GM18499 (cell line): ENCODE measurements around the gene SERBP1.
"Not testable (repeated sequence)": the region's sequence is repeated elsewhere in the genome, so short reads cannot be mapped to it uniquely, and the experiment has no call there.

ENCODE experiments used
- ATAC-seq: cut with Tn5 transposase; IDR thresholded peaks from one replicate; pipeline ENCODE4 v1.9.1; 2021; ENCODE audit warnings: moderate number of reproducible peaks; ENCODE audit not compliant: insufficient read depth, unreplicated experiment

SERBP1 gene

DNA sequence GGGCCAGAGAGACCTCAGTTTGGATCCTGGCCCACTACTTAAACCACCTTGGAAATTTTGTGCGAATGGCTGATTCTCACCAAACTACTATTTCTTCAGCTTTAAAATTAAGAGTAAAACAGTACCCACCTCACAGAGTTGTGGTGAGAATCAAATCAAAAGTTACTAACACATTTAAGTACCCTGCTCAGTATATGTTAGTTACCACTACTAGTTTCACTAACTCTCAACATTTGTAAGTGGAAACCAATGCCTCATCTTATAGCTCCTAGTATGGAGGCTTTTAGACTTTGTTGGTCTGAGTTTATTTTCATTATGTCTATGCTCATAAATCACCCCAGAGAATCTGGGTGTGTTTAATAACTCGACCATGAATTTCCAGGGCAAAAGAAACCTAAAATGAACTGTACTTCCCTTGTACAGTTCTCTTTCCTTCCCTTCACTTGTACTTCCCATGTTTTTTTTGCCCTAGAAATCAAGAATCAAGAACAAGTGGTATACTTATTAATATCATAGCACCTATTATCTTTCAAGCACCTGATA is 11.6 kb upstream of the SERBP1 start:
- ATAC-seq: no peak

DNA sequence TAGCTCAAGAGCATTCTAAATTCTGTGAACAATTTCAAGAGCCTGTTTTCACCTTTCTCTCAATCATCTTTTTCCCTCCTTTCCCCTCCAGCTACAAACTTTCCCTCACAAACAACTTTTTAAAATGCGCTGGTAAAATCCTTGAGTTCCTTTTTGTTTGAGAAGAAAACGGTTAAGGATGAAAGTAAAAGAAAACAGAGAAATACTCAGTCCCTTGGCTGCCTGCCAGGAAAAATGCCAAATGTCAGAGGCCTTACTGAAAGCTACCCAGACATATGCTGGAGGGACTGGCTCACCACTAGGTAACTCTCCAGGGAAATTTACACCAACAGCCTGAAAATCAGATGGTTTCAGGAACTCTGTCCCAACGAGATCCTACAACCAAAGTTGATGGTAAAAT is 11.0 kb upstream of the SERBP1 start:
- no peak for ATAC-seq

DNA sequence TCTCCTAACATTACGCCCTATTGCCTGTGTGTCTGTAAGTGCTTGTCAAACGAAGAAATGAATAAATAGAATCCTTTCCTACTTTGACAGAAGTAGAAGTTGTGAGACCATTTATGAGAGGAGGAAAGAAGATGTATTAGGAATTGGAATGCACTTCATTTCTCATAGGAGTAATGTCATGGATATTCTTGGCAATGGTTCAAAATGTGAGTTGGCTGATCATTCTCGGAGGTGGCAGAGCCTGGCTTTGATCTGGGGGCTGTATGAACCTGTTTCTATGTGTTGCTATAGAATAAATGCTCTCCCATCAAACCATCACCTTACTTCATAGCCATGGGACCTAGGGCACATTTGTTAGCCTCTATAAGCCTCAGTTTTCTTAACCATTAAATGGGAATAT is 10.1 kb upstream of the SERBP1 start:
- ATAC-seq: no peak

DNA sequence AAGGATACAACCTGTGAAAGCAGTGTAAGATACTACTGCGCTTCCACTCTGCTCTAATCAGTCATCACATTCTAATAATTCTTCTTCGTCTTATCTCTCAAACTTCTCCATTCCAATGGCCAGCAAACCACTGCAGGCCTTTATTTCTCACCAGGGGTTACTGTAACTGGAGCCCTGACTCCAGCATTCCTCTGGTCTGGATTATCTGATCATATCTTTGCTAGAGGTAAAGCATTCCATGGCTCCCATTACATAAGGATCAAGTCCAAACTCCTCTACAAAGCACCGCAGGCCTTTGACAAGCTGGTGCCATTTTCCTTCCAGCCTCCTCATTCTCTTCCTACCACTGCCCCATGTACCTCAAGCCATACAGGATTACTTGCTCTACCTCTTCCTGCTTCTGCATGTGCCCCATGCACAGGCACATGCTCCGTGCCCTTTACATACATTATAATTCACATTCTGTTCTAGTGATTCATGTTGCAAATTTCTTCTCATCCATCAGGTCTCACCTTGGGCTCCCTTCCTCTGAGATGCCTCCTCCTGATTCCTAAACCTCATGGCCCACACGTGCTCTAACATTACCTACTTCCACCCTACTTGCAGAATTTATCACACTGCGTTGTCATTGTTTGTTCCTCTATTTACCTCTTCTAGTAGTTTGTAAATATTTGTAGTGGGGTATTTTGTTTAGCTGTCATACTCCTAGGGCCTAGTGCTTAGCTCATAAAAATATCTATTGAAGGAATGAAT is 9.3 kb upstream of the SERBP1 start:
- ATAC-seq: no peak

DNA sequence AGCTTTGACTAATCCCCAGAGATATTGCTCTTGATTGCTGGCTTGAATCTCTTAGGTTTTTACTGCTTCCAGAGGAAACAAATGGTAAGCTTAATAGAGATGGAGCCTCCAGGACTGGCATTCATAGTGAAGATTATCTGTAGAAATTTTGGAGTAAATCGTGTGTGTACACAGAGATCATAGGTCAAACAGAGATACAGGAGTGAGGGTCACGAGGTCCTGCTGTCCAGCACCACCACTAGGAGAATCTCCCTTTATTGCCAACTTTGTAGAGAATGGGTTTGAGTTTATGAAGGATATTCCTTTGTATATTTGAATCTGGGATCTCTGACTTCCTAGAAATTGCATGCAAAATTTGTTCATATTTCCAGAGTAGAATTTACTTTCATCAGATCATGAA is 7.8 kb upstream of the SERBP1 start:
- no peak for ATAC-seq

DNA sequence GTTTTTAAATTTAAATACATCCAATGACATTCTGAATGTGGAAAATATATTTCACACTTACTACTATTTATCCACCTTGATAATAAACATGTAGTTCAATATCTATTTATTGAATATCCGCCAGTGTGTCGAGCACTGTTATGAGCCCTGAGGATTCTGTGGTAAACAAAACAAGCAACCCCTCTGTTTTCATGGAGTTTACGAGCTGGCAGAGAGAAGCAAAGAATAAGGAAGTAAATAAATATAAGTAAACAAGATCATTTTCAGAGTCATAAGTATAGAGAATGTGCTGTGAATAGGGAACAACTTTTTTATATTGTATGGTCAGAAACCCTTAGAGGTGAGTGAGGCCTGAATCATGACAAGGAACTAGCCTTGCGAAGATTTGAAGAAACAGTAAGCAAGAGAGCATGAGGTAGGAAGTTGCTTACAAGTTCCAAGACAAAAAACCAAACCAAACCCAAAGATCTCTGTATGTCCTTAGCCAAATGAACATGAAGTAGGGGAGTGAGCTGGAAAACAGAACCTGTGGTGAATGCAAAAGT is 6.4 kb upstream of the SERBP1 start:
- ATAC-seq: no peak

DNA sequence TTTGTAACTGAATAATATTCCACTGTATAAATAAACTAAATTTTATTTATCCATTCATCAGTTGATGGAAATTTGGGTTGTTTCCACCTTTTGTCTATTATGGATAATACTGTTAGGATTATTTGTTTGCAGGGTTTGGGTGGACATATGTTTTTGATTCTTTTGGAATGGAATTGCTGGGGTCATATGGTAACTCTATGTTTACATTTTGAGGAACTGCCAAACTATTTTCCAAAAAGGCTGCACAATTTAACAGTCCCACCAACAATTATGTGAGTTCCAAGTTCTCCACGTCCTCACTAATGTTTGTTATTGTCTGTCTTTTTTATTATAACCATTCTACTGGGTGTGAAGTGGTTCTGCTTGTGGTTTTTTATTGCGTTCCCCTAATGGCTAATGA is 4.3 kb upstream of the SERBP1 start:
- ATAC-seq: no peak

DNA sequence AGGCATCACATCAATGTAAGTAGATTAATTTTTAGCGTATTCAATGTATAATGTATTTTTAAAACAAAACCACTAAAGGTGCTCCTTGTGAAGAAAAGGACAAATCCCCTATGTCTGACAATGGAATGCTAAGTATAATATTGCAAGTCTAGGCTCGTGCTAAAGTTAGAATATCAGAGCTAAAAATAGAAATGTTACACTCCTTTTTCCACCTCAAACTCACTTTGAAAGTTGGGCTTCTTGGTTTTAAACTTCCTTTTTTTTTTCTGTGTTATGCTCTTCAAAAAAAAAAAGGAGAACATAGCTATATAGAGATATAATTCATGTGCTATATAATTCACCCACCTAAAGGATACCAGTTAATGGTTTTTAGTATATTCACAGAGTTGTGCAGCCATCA is 3.6 kb upstream of the SERBP1 start:
- no peak for ATAC-seq

DNA sequence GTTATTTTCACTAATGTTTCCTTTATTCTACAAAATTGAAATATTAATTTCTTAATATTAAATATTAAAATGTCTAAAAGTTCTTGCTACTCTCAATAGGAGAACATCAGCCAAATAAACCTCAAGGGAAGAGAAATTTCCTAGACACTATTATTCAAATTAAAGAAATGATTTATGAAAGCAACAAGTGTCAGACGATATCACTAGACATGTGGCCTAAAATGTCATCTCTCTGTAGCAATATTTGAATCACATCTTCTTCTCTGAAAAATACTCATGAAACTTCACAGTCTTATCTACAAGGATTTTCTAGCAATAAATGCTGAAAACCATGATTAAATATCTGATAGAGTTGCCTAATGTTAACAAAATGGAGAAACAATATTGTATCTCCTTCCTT is 2.5 kb upstream of the SERBP1 start:
- no peak for ATAC-seq

DNA sequence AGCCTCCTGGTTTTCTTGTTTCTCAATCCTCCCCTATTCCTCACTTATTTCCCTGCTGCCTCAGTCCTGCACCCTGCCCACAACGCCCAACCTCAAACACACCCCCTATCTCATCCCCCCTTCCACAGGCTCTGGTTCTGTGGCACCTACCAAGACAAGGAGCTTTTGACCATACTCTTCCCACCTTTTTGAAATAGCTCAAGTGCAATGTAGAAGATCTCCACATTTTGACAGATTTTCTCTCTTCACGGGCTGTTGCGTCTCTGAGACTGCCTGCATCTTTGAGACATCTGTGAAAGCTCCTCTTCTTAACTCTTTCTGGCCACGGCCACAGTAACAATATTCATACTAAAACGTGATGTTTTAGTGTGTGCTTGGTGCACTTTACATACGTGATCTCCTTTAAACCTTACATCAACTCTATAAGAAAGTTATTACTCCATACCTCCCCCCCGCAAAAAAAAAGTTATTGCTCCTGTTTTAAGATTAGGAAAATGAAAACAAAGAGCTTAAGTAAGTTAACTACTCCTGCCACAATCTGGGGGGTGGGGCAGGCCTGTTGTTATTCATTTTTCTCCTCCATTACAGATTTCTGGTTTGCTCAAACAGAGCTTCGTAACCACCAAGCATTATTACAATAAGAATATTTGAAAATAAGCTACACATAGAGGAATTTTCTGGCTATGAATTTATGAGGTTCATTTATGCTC is 1.8 kb upstream of the SERBP1 start:
- no peak for ATAC-seq

DNA sequence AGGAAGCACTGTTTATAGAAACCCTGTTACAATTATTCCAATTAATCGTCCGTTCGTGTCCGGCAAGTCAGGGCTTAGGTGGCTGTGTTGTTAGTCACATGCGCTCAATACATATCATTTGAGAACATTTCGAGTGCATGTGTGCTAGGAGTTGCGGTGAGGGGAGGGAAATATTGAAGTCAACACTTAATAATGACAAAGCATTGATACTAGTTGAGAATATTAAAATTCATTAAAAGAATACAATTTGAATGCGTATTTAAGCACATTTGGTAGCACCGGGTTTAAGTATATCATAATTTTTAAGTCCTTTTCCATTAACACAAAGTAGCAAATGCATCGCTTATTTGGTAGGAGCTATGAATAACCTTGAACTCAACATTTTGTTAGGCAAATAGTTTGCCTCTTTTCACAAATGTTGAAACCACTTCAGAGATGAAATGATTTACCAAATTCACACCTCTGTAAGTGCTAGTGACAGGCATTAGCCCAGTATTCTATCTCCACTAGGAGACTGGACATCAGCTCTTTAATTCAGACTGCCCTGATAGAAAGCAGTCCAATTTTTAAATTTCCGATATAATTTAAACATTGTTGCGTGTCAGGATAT is 1.1 kb upstream of the SERBP1 start:
- ATAC-seq: no peak

DNA sequence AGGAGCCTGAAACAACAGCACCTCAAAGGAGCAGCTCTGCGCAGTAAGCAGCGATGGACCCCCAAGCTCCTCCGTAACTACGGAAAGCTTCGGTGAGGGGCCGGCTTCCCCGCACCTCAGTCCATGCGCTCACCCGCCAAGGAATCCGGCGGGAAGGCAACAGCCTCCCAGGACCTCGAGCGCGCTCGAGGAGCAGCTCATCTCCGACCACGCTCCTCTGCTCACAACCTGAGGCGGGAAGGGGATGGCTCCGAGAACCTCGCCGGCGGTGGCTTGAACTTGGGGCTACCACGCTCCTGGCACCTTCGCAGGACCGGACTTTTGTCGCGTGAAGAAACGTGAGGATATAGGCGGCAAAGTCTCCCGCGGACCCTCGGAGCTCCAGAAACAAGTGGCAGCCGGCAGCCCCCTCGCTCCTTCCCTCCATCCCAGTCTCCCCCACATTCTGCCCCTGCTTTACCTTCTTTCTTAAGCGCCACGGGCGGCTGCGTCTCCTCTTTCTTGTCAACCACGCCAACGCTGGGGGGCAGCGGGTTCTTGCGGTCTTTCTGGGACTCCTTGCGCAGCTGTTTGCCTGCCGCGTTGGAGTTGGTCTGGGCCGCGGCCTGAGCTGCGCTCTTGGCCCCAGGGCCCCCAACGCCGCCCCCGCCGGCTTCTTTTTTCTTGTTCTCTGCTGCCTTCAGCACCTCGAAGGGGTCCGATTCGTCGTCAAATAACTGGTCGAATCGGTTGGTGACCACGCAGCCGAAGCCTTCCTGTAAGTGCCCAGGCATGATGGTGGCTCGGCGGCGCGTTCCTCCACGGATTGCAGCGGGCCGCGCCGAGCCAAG is 459 bp downstream of the SERBP1 start:
- ATAC-seq: no peak

DNA sequence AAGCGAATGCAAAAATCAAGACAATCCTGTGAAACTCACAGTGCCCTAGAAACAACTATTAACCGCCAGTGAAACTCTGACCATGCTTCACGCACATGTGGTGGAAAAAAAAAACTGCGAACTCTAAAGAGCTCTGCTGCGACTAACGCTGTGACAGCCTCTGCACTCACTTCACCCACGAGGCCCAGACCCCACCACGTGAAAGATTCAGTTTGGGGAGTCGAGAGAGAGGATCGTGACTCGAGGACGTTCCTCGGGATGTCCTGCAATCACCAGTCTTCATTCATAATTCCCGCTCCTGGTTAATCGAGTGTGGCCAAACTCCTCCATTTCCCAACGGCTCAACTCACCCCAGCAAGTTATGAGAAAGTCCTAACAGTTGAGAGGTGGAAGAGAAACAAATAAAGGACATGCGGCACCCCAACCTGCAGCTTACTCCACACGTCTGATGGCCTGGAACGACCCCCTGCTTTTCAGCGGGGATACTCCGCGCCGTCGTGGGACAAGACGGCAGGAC is 1.1 kb downstream of the SERBP1 start:
- no peak for ATAC-seq

DNA sequence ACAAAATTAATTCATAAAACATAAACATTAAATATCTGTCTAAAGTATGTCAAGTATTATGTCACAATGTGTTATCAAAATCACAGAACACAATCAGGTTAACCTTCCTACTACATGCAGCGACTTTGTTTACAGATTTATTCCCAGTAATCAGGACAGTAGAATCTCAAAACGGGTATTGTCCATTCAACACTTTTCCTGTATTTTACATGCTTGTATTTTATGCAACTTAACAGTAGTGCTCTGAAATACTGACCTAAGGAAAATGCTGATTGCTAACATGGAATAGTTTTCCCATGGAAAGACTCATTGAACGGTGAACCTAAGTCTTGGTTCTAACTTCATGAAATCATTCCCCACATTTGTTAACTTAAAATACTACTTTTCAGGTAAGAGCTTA is 2.3 kb downstream of the SERBP1 start:
- ATAC-seq: no peak

DNA sequence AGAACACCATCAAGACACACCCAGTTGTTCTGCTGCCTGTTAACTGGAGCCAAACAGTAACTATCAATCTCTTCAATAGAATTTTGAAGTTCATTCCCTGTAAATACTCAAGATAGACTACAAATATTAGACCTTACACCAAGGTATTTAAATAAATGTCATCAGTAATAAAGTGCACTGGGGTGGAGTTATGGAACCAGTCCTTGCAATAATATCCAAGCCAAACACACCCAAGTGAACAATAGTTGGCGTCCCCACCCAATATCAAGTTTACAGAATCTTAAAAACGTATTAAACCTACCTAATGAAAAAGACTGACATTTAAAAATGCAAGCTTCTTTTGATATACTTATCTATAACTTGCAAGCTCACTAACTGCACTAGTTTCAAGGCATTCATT is 2.7 kb downstream of the SERBP1 start:
- no peak for ATAC-seq

DNA sequence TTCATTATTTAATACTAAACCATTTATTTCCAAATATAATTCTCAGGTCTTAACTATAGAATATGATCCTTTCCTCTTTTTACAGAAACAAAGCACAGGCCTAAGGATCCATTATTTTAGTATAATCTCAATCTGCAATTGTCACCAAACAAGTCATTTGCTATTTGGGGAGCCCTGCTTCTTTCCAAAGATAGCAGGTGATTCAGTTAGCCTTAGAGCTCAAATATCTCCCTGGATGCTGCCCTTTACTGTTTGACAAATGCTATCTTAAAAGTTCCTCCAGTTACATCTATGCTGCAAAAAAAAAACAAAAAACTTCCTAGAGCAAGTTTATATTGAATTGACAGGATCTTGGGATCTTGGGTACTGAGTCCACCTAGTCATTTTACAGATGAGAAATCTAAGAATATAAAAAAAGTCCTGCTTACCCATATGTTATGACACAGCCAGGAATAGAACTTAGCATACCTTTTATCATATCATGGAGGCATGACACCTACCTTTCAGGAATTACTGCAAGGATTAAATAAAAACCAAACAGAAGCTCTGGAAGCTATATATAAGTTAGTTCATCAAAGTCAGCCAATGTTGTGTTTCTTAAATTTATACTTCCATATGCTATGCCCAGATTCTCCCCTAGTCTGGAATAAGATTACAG is 9.2 kb downstream of the SERBP1 start:
- no peak for ATAC-seq

DNA sequence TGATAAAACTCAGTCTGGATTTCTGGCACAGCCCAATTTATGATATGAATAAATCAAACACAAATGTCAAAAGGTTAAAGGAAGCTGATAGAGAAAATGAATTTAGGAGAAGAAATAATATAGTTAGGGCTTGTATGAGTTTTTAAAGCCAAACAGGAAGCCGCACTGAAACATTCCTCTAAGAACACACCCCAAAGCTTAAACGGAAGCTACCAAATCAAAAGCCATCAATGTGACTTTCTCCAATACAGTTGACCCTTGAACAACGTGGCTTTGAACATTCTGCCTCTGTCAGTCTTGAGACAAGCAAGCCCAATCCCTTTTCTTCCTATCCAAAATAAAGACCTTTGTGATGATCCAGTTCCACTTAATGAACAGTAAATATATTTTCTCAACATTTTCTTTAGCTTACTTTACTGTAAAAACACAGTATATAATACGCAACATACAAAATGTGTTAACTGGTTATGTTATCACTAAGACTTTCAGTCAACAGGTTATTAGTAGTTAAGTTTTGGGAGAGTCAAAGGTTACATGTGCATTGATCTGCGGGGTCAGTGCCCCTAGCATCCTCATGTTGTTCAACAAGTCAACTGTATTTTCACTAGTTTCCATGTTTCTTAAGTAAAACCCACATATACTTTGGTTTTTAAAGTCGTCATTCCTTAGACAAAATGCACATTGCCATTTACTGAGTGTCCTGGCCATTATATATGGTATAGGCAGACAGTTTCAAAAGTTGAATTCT is 11.2 kb downstream of the SERBP1 start:
- ATAC-seq: no peak

DNA sequence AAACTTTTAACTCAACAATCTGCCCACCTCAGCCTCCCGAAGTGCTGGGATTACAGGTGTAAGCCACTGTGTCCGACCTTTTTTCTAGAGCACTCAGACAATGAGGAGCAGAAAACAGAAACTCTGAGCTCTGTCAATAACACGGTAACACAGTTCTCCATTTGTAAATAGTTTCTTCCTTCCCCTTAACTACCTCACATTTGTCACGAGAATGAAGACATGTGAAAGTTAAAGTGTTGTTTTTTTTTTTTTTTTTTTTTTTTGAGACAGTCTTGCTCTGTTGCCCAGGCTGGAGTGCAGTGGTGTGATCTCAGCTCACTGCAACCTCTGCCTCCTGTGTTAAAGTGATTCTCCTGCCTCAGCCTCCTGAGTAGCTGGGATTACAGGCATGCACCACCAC is 12.5 kb downstream of the SERBP1 start:
- ATAC-seq: not testable (repeated sequence)

DNA sequence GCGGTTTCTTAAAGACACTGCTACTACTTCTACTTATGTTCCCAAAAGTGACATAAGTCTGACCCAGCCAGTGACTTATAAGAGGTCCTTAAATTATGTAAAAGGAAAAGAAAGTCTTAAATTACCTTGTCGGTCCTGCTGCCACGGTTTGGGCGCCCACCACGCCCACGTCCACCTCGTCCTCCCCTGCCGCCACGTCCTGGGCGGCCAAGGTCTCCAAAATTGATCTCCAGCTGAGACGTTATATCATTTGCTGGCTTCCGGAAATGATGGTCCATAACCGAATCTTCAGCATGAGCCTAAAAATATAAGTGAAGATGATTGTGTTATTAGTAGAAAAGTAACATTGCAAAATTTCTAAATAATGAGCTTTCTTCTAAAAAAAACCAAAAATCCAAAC is 15.2 kb downstream of the SERBP1 start:
- no peak for ATAC-seq
